Neural cell (in vitro differentiated cells): ENCODE results near the gene NHS.

Source experiments
- EZH2 ChIP-seq: fragments of 200-600, 300-800 bp; shearing (Covaris generic), sonication (generic); IDR thresholded peaks from 2 replicates; pipeline ENCODE4 v1.6.1; 2014; ENCODE audit warnings: antibody characterized with exemption, low read length, borderline replicate concordance, mild to moderate bottlenecking; ENCODE audit not compliant: insufficient read depth, poor library complexity, severe bottlenecking
- POLR2AphosphoS5 ChIP-seq: IDR thresholded peaks from 2 replicates; pipeline ENCODE4 v1.6.1; 2012

GRCh38 chrX:17597836-17598439 lies 222.9 kb downstream of the NHS start:
- TF ChIP-seq POLR2AphosphoS5 (no peak), EZH2 (no peak)
